Calu3 (cell line): ENCODE data around the gene USP54. TPM values are rescaled to one million over a fixed set of nuclear protein-coding genes. Genes with fewer than 3 reads are reported as not detected.
A peak's percentile ranks its signal among the peaks of the same experiment; 100 is the strongest.

ENCODE experiments used
- Bru-seq: library from RNA; stranded (reverse); fragments of 400-500 nt; gene quantifications from one replicate; lab custom pipeline; 2021; lab: Mats Ljungman, UMichigan
- BruChase-seq, 2 experiments: library from RNA; stranded (reverse); fragments of 400-500 nt; gene quantifications; one replicate each; lab custom pipeline; 2021; lab: Mats Ljungman, UMichigan
- BruUV-seq: library from RNA; stranded (reverse); fragments of 400-500 nt; replicated peaks from 2 replicates; lab custom pipeline; 2021; lab: Mats Ljungman, UMichigan
- CTCF ChIA-PET: fragments of 300-600 bp; sonication (Branson Sonifier 250); formaldehyde crosslinking; loops from one replicate; lab custom pipeline; 2022; ENCODE audit warnings: antibody characterized with exemption; lab: Charles Lee
- DNase-seq: peaks from one replicate; pipeline ENCODE4 v3.0.0; 2022
- H3K27ac Mint-ChIP-seq: one replicate; pipeline ENCODE4 v1.8.0; 2022; ENCODE audit warnings: mixed read lengths; ENCODE audit not compliant: unreplicated experiment
- H3K27me3 Mint-ChIP-seq: one replicate; pipeline ENCODE4 v1.8.0; 2022; ENCODE audit warnings: mixed read lengths; ENCODE audit not compliant: unreplicated experiment
- H3K36me3 Mint-ChIP-seq: one replicate; pipeline ENCODE4 v1.8.0; 2022; ENCODE audit warnings: mild to moderate bottlenecking, moderate library complexity, mixed read lengths; ENCODE audit not compliant: insufficient read depth, unreplicated experiment
- H3K4me1 Mint-ChIP-seq: one replicate; pipeline ENCODE4 v1.8.0; 2022; ENCODE audit warnings: mild to moderate bottlenecking, low read depth, mixed read lengths; ENCODE audit not compliant: unreplicated experiment
- H3K4me3 Mint-ChIP-seq: one replicate; pipeline ENCODE4 v1.8.0; 2022; ENCODE audit warnings: mild to moderate bottlenecking, low read depth, moderate library complexity, mixed read lengths; ENCODE audit not compliant: unreplicated experiment
- H3K9me3 Mint-ChIP-seq: one replicate; pipeline ENCODE4 v1.8.0; 2022; ENCODE audit warnings: low read depth, mixed read lengths; ENCODE audit not compliant: unreplicated experiment
- CTCF ChIP-seq: fragments of 200-600 bp; IDR thresholded peaks from one replicate; pipeline ENCODE4 v1.8.0; 2022; ENCODE audit warnings: antibody characterized with exemption; ENCODE audit not compliant: unreplicated experiment
- intact Hi-C: fragments of 100-400 bp; cut with micrococcal nuclease; formaldehyde crosslinking; loops from one replicate; pipeline ENCODE4 v1.10.0; 2022; ENCODE audit not compliant: unreplicated experiment
- long read RNA-seq: library from polyadenylated mRNA; stranded (forward); transcript quantifications from one replicate; pipeline ENCODE4 v2.0.0, GENCODE V29; 2022
- total RNA-seq: library from RNA; stranded (reverse); gene quantifications from 2 replicates; pipeline ENCODE4 v1.2.3, GENCODE V29; 2022

The USP54 gene
- total RNA-seq (39.4 and 48.1 TPM in 2 replicates), Bru-seq, nascent RNA (percentile 75 among the genes with signal in this experiment), BruChase-seq, experiment 1, labeled RNA remaining after a 6-hour chase (percentile 84 among the genes with signal in this experiment), BruChase-seq, experiment 2, labeled RNA remaining after a 2-hour chase (percentile 85 among the genes with signal in this experiment)
- long read RNA-seq, partial matches to known transcripts: 2 of 9 reads
- long read RNA-seq, other reads (novel, unspliced or antisense): 7 of 9 reads

- BruUV-seq: no TSS peak
- CTCF ChIA-PET: interaction anchor here (1.3 to 2.4 kb wide), 3 partner anchors 10 to 35 kb away, joined by 3 to 16 read pairs (median 3); no protein-coding TSS in a partner anchor
- no peaks in the 10 kb centered on the region for H3K9me3 Mint-ChIP-seq
- peak within 1 kb of the TSS; percentile 93 for H3K27ac Mint-ChIP-seq
- peaks cover 4% of the 10 kb centered on the region for H3K36me3 Mint-ChIP-seq
- peak within 1 kb of the TSS; percentile 62 for H3K4me3 Mint-ChIP-seq
- intact Hi-C loops: loop anchor here (5.0 kb wide), 1 partner anchor 36 kb away; no protein-coding TSS in a partner anchor
- DNase-seq: peak; percentile 53
- H3K4me1 Mint-ChIP-seq: peaks cover 52% of the 10 kb centered on the region
- no peaks in the 10 kb centered on the region for H3K27me3 Mint-ChIP-seq
- TF ChIP-seq CTCF: no peak
Measured at GRCh38 chr10:73590881-73591799, at the start of gene USP54. Gene USP54, minus strand, starts transcription at chr10:73591342. Its CDS starts 15,684 bp downstream, at chr10:73575658.

GRCh38 chr10:73639286-73639685 is 48.1 kb upstream of the USP54 start:
- Mint-ChIP-seq H3K27ac (no peak overlapping the region), H3K4me3 (no peak overlapping the region), H3K36me3 (no peaks in the 10 kb centered on the region), H3K9me3 (no peaks in the 10 kb centered on the region), H3K4me1 (no peaks in the 10 kb centered on the region), H3K27me3 (peaks cover 31% of the 10 kb centered on the region)
- CTCF ChIA-PET: no interaction called here
- BruUV-seq: no TSS peak
- no peak for DNase-seq
- intact Hi-C loops: no loop called here
- TF ChIP-seq CTCF: no peak

GRCh38 chr10:73635781-73636180 is 44.6 kb upstream of the USP54 start:
- intact Hi-C loops: no loop called here
- Mint-ChIP-seq H3K36me3 (no peaks in the 10 kb centered on the region), H3K4me1 (no peaks in the 10 kb centered on the region), H3K27me3 (peaks cover 22% of the 10 kb centered on the region), H3K9me3 (no peaks in the 10 kb centered on the region), H3K4me3 (no peak overlapping the region), H3K27ac (no peak overlapping the region)
- no TSS peak for BruUV-seq
- CTCF ChIA-PET: no interaction called here
- no peak for DNase-seq
- TF ChIP-seq CTCF: no peak

- no TSS peak for BruUV-seq
- no peak for DNase-seq
- CTCF ChIA-PET: no interaction called here
- H3K4me1 Mint-ChIP-seq: no peaks in the 10 kb centered on the region
- TF ChIP-seq CTCF: no peak
- no peaks in the 10 kb centered on the region for H3K9me3 Mint-ChIP-seq
- peaks cover 11% of the 10 kb centered on the region for H3K27me3 Mint-ChIP-seq
- no peak overlapping the region for H3K27ac Mint-ChIP-seq
- no peaks in the 10 kb centered on the region for H3K36me3 Mint-ChIP-seq
- intact Hi-C loops: no loop called here
- H3K4me3 Mint-ChIP-seq: no peak overlapping the region
Measured at GRCh38 chr10:73634421-73634820, 43.3 kb upstream of the USP54 start.
